Heart right ventricle (tissue), 16 donors: Measurements from ENCODE around the gene NACA2. TPM values are rescaled to one million over a fixed set of nuclear protein-coding genes. Genes with fewer than 3 reads are reported as not detected.
"Not testable (repeated sequence)": the region's sequence is repeated elsewhere in the genome, so short reads cannot be mapped to it uniquely, and the experiment has no call there.

Source experiments
- ATAC-seq, 8 donors: fragments of 200-7000 bp; cut with Tn5 transposase; one replicate each; pipeline ENCODE4 v1.9.1; 2020; ENCODE audit warnings: mild to moderate bottlenecking in 8 of 8, moderate library complexity in 8 of 8, moderate number of reproducible peaks in 1 of 8
- DNase-seq, 2 donors: peaks; one replicate each; pipeline ENCODE4 v3.0.0-alpha.2; 2020
- H3K27ac ChIP-seq, 10 donors: fragments of 200-600 bp; sonication (generic) in 2 of 10; one replicate each; pipeline versions ENCODE4 v1.5.0 to v1.8.0; 2020 to 2022; ENCODE audit warnings: mild to moderate bottlenecking in 3 of 10
- H3K27me3 ChIP-seq, 7 donors: fragments of 200-600 bp; one replicate each; pipeline ENCODE4 v1.8.0; 2021 to 2022; ENCODE audit warnings: mild to moderate bottlenecking in 2 of 7
- H3K36me3 ChIP-seq, 9 donors: fragments of 200-600 bp; sonication (generic) in 1 of 9; one replicate each; pipeline versions ENCODE4 v1.5.0 to v1.8.0; 2020 to 2022; ENCODE audit warnings: mild to moderate bottlenecking in 2 of 9
- H3K4me1 ChIP-seq, 9 donors: fragments of 200-600 bp; sonication (generic) in 1 of 9; one replicate each; pipeline versions ENCODE4 v1.5.0 to v1.8.0; 2020 to 2022; ENCODE audit warnings: mild to moderate bottlenecking in 4 of 9
- H3K4me3 ChIP-seq, 10 donors: fragments of 200-600 bp; sonication (generic) in 2 of 10; one replicate each; pipeline versions ENCODE4 v1.5.0 to v1.8.0; 2020 to 2022; ENCODE audit warnings: mild to moderate bottlenecking in 7 of 10, moderate library complexity in 2 of 10
- H3K9me3 ChIP-seq, 11 donors: fragments of 200-600 bp in 10 of 11; sonication (generic) in 2 of 11; one replicate each; pipeline versions ENCODE4 v1.5.0 to v1.8.0; 2013 to 2022; ENCODE audit warnings: mild to moderate bottlenecking in 2 of 11, control low read depth in 1 of 11, moderate library complexity in 1 of 11
- WGBS, 2 donors: extraction: QIAGEN DNeasy Blood & Tissue Kit; methylation state at CpG; one replicate each; pipeline ENCODE4 v1.1.7; 2013; ENCODE audit warnings: inconsistent platforms in 1 of 2; 5-methylcytosine and 5-hydroxymethylcytosine counted together
- intact Hi-C, 10 donors: fragments of 100-400 bp; cut with DNase I; formaldehyde crosslinking; loops; one replicate each; pipeline versions ENCODE4 v1.11.1 to v1.14.2; 2022
- polyA plus RNA-seq, 2 donors: library from polyadenylated mRNA; stranded (reverse); fragments of 200-250 nt; gene quantifications; one replicate each; pipeline ENCODE4 v1.2.3, GENCODE V29; 2013
- total RNA-seq, 10 donors: library from RNA; stranded (reverse); fragmentation: NEBNext Ultra II Directional in 3 of 10; extraction: Animal tissue kit (Norgen Biotek cat#: 25700) in 3 of 10; gene quantifications; one replicate each; pipeline versions ENCODE4 v1.2.1 to v1.2.4, GENCODE V29; 2021 to 2023
- TF ChIP-seq, protein P1 (sequence below), 9 donors: fragments of 200-600 bp; sonication (generic) in 2 of 9; IDR thresholded peaks; one replicate each; pipeline versions ENCODE4 v1.5.0 to v1.8.0; 2021 to 2022; ENCODE audit warnings: antibody characterized with exemption in 9 of 9, mild to moderate bottlenecking in 5 of 9, moderate library complexity in 1 of 9
- donor health status: Arrhythmogenic right ventricular cardiomyopathy.
- donor health status: ischemic (EF 13 %, LVEDD 7.1; RV severe dilation, severe dysfunction).
- donor health status: healthy with polysubstance abuse.
- donor health status: DM: no; HTN: yes; CAD: no.
- donor health status: DM: no; HTN: no; CAD: no.
- donor health status: ischemic (EF 25% LVEDD 6.9; RV normal size, moderate dysfunction).
- donor health status: ischemic (EF 25% LVEDD 5.7; RV mildly dilated, moderate dysfunction).
- donor health status: healthy.
- donor health status: DM: yes; HTN: yes; CAD: no.
- donor health status: Ischemic cardiomyopathy.
- donor health status: ischemic (EF 35%, LVEDD 5.7; RV mildly dilated, moderate dysfunction).
- donor health status: nonischemic (EF 11% LVEDD 7.7; RV severe dilation, severe dysfunction).
- donor health status: DM: yes; HTN: yes; CAD: no.
- donor health status: PGD.
- donor health status: ischemic (EF 29% LVEDD 5.4; RV normal size, mild dysfunction).
- donor health status: nonischemic (EF 23%, LVEDD 6.1; RV moderate dilation, normal function).

NACA2 gene
- total and polyA plus RNA-seq, 12 donors: 0.10 TPM; not detected in 11

GRCh38 chr17:61567045-61567802 lies 23.8 kb downstream of the NACA2 start:
- Histone ChIP-seq H3K9me3 (peaks cover 0 to 24% (median 9%) of the 10 kb centered on the region in 11 donors), H3K4me1 (no peaks in the 10 kb centered on the region), H3K27ac (no peak overlapping the region), H3K36me3 (no peaks in the 10 kb centered on the region), H3K4me3 (no peak overlapping the region), H3K27me3 (peaks cover 0 to 8% (median 0%) of the 10 kb centered on the region in 7 donors)
- intact Hi-C loops: loop anchor here in 1 of 10 donors (10.0 kb wide), 1 partner anchor 1918 kb away; no protein-coding TSS in a partner anchor
- DNase-seq (no peak), ATAC-seq (no peak)
- TF ChIP-seq, protein P1, sequence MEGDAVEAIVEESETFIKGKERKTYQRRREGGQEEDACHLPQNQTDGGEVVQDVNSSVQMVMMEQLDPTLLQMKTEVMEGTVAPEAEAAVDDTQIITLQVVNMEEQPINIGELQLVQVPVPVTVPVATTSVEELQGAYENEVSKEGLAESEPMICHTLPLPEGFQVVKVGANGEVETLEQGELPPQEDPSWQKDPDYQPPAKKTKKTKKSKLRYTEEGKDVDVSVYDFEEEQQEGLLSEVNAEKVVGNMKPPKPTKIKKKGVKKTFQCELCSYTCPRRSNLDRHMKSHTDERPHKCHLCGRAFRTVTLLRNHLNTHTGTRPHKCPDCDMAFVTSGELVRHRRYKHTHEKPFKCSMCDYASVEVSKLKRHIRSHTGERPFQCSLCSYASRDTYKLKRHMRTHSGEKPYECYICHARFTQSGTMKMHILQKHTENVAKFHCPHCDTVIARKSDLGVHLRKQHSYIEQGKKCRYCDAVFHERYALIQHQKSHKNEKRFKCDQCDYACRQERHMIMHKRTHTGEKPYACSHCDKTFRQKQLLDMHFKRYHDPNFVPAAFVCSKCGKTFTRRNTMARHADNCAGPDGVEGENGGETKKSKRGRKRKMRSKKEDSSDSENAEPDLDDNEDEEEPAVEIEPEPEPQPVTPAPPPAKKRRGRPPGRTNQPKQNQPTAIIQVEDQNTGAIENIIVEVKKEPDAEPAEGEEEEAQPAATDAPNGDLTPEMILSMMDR (IDR thresholded peaks at IDR 0.05): no peak
- 74 to 76% methylated on average over 4 of the region's 4 CpGs for WGBS, 2 donors

GRCh38 chr17:61566448-61566847 lies 24.6 kb downstream of the NACA2 start:
- H3K36me3 ChIP-seq, DNase-seq, H3K27ac ChIP-seq, H3K4me3 ChIP-seq, H3K4me1 ChIP-seq, ATAC-seq, H3K27me3 ChIP-seq: not testable (repeated sequence)
- peaks cover 0 to 24% (median 9%) of the 10 kb centered on the region in 11 donors for H3K9me3 ChIP-seq
- intact Hi-C loops: loop anchor here in 1 of 10 donors (10.0 kb wide), 1 partner anchor 1918 kb away; no protein-coding TSS in a partner anchor
- 79 to 80% methylated on average over 5 of the region's 5 CpGs for WGBS, 2 donors

DNA sequence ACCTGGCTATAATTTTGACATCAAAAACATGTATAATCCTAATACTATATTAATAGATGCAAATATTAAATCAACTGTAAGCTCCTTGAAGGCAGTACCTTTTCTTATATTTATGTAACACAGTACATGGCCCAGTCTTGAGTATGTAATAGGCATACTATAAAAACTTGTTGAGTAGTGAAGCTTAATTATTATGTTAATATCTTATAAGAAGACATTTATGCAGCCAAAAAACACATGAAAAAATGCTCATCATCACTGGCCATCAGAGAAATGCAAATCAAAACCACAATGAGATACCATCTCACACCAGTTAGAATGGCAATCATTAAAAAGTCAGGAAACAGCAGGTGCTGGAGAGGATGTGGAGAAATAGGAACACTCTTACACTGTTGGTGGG lies 25.2 kb downstream of the NACA2 start:
- not testable (repeated sequence) for H3K4me1 ChIP-seq, DNase-seq, H3K4me3 ChIP-seq, H3K36me3 ChIP-seq, ATAC-seq, H3K27ac ChIP-seq
- peaks cover 0 to 14% (median 0%) of the 10 kb centered on the region in 7 donors for H3K27me3 ChIP-seq
- intact Hi-C loops: loop anchor here in 1 of 10 donors (10.0 kb wide), 1 partner anchor 1919 kb away; no protein-coding TSS in a partner anchor
- H3K9me3 ChIP-seq: peaks cover 0 to 20% (median 9%) of the 10 kb centered on the region in 11 donors

DNA sequence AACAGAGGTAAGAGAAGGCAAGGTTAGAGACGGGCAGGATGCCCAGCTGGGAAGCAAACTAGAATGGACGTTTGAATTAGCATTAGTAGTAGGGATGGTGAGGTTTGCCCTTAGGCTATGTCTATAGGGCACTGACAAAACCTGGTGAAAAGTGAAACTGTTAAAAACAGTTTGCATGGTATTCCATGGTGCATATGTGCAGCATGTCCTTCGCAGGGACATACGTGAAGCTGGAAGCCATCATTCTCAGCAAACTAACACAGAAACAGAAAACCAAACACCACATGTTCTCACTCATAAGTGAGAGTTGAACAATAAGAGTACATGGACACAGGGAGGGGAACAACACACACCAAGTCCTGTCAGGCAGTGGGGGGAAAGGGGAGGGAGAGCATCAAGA lies 25.8 kb downstream of the NACA2 start:
- peaks cover 0 to 14% (median 7%) of the 10 kb centered on the region in 11 donors for H3K9me3 ChIP-seq
- ATAC-seq: no peak
- 54 to 66% methylated on average over 4 of the region's 4 CpGs for WGBS, 2 donors
- H3K27me3 ChIP-seq: peaks cover 0 to 20% (median 3%) of the 10 kb centered on the region in 7 donors
- no peak overlapping the region for H3K4me3 ChIP-seq
- H3K36me3 ChIP-seq: no peaks in the 10 kb centered on the region
- H3K4me1 ChIP-seq: no peaks in the 10 kb centered on the region
- intact Hi-C loops: loop anchor here in 1 of 10 donors (10.0 kb wide), 1 partner anchor 1920 kb away; no protein-coding TSS in a partner anchor
- no peak overlapping the region for H3K27ac ChIP-seq
- DNase-seq: no peak
- TF ChIP-seq, protein P1 (IDR thresholded peaks at IDR 0.05): no peak

DNA sequence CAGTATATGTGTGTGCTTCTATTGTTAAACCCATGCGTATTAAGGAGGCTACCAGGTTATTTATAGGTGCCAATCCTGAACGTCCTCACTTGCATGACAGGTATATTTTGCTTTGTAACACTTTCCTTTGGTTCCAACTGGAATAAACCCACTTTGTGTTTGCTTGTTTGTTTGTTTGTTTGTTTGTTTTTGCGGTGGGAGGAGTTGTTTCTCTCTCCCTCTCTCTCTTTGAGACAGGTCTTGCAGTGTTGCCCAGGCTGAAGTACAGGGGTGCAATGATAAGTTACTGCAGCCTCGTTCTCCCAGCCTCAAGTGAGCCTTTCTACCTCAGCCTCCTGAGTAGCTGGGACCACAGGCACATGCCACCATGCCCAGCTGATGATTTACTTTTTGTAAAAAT lies 28.7 kb downstream of the NACA2 start:
- Histone ChIP-seq H3K36me3 (no peaks in the 10 kb centered on the region), H3K9me3 (no peaks in the 10 kb centered on the region), H3K27ac (no peak overlapping the region), H3K4me1 (no peaks in the 10 kb centered on the region), H3K27me3 (peaks cover 0 to 33% (median 10%) of the 10 kb centered on the region in 7 donors), H3K4me3 (no peak overlapping the region)
- TF ChIP-seq, protein P1 (IDR thresholded peaks at IDR 0.05): no peak
- 65 to 73% methylated on average over 4 of the region's 4 CpGs for WGBS, 2 donors
- intact Hi-C loops: loop anchor here in 1 of 10 donors (10.0 kb wide), 1 partner anchor 1923 kb away; no protein-coding TSS in a partner anchor
- ATAC-seq (no peak), DNase-seq (no peak)
